PC-3 (cell line): ENCODE data around the gene STUB1. TPM values are rescaled to one million over a fixed set of nuclear protein-coding genes. Genes with fewer than 3 reads are reported as not detected.

Source experiments
- ATAC-seq: fragments of 200-7000 bp; cut with Tn5 transposase; 2 replicates; pipeline ENCODE4 v1.9.1; 2020; ENCODE audit warnings: mild to moderate bottlenecking, moderate library complexity
- BruUV-seq: library from RNA; stranded (reverse); fragments of 400-500 nt; replicated peaks from 2 replicates; lab custom pipeline; 2021; lab: Mats Ljungman, UMichigan
- CTCF ChIA-PET: fragments of 300-600 bp; sonication (Branson Sonifier 250); formaldehyde crosslinking; loops from one replicate; lab custom pipeline; 2022; ENCODE audit warnings: antibody characterized with exemption; lab: Charles Lee
- POLR2A ChIA-PET: fragments of 300-600 bp; sonication (Branson Sonifier 250); formaldehyde crosslinking; loops from one replicate; lab custom pipeline; 2022; ENCODE audit warnings: antibody characterized with exemption; ENCODE audit not compliant: unreplicated experiment; lab: Charles Lee
- DNase-seq: peaks from one replicate; pipeline ENCODE4 v3.0.0-alpha.2; 2015
- H2AFZ ChIP-seq: fragments of 300-600 bp; sonication (generic); 2 replicates; pipeline ENCODE4 v1.6.0; 2016; ENCODE audit warnings: antibody characterized with exemption, low read length
- H3F3A ChIP-seq: fragments of 300-600 bp; sonication (generic); one replicate; pipeline ENCODE4 v1.6.0; 2017; ENCODE audit warnings: antibody characterized with exemption, low read length, control low read depth, mild to moderate bottlenecking; ENCODE audit not compliant: unreplicated experiment
- H3K27ac ChIP-seq: fragments of 300-600 bp; sonication (generic); 2 replicates; pipeline ENCODE4 v1.5.1; 2016; ENCODE audit warnings: mild to moderate bottlenecking, low read length
- H3K27me3 ChIP-seq: fragments of 300-600 bp; sonication (generic); 2 replicates; pipeline ENCODE4 v1.6.1; 2016; ENCODE audit warnings: low read length, mixed read lengths
- H3K36me3 ChIP-seq: fragments of 300-600 bp; sonication (generic); 2 replicates; pipeline ENCODE4 v1.6.1; 2016; ENCODE audit warnings: low read depth, mixed run types, low read length, mixed read lengths
- H3K4me1 ChIP-seq: fragments of 300-600 bp; sonication (generic); 2 replicates; pipeline ENCODE4 v1.5.1; 2016; ENCODE audit warnings: low read length; ENCODE audit not compliant: insufficient read depth
- H3K4me2 ChIP-seq: fragments of 300-600 bp; sonication (generic); 2 replicates; pipeline ENCODE4 v1.6.0; 2016; ENCODE audit warnings: low read length
- H3K4me3 ChIP-seq: fragments of 300-600 bp; sonication (generic); 2 replicates; pipeline ENCODE4 v1.5.1; 2016; ENCODE audit warnings: mild to moderate bottlenecking, low read length, mixed read lengths
- H3K79me2 ChIP-seq: fragments of 300-600 bp; sonication (generic); 2 replicates; pipeline ENCODE4 v1.6.1; 2017; ENCODE audit warnings: low read length, mixed read lengths
- H3K9ac ChIP-seq: fragments of 300-600 bp; sonication (generic); 2 replicates; pipeline ENCODE4 v1.6.0; 2016; ENCODE audit warnings: mild to moderate bottlenecking, low read length
- H3K9me2 ChIP-seq: fragments of 300-600 bp; sonication (generic); replicated peaks from 2 replicates; pipeline ENCODE4 v1.6.1; 2016; ENCODE audit warnings: mixed run types, low read length, mixed read lengths
- H3K9me3 ChIP-seq: fragments of 300-600 bp; sonication (generic); 2 replicates; pipeline ENCODE4 v1.6.1; 2016; ENCODE audit warnings: low read length, mixed read lengths
- H4K20me1 ChIP-seq: fragments of 300-600 bp; sonication (generic); 2 replicates; pipeline ENCODE4 v1.6.1; 2016; ENCODE audit warnings: low read length, mixed read lengths
- EZH2 ChIP-seq: fragments of 300-600 bp; sonication (generic); IDR thresholded peaks from one replicate; pipeline ENCODE4 v1.6.1; 2017; ENCODE audit warnings: antibody characterized with exemption, mild to moderate bottlenecking, low read length; ENCODE audit not compliant: unreplicated experiment
- EZH2phosphoT487 ChIP-seq: fragments of 300-600 bp; sonication (generic); IDR thresholded peaks from 2 replicates; pipeline ENCODE4 v1.6.1; 2018; ENCODE audit warnings: mild to moderate bottlenecking, antibody characterized with exemption, low read length, borderline replicate concordance
- intact Hi-C: fragments of 100-400 bp; cut with micrococcal nuclease; formaldehyde crosslinking; loops from 2 replicates; pipeline ENCODE4 v1.9.0; 2023
- total RNA-seq: library from RNA; depleted of rRNA; stranded (reverse); fragments of >200 nt; gene quantifications from 2 replicates; pipeline ENCODE4 v1.2.3, GENCODE V29; 2014
- TF ChIP-seq, protein P1 (sequence below): fragments of 300-600 bp; sonication (generic); conservative IDR thresholded peaks from 2 replicates; pipeline ENCODE4 v1.5.1; 2017; ENCODE audit warnings: antibody characterized with exemption, low read depth, mild to moderate bottlenecking, low read length

Gene STUB1
- total RNA-seq, 1 experiment from 2014 or later = 152 TPM

DNA sequence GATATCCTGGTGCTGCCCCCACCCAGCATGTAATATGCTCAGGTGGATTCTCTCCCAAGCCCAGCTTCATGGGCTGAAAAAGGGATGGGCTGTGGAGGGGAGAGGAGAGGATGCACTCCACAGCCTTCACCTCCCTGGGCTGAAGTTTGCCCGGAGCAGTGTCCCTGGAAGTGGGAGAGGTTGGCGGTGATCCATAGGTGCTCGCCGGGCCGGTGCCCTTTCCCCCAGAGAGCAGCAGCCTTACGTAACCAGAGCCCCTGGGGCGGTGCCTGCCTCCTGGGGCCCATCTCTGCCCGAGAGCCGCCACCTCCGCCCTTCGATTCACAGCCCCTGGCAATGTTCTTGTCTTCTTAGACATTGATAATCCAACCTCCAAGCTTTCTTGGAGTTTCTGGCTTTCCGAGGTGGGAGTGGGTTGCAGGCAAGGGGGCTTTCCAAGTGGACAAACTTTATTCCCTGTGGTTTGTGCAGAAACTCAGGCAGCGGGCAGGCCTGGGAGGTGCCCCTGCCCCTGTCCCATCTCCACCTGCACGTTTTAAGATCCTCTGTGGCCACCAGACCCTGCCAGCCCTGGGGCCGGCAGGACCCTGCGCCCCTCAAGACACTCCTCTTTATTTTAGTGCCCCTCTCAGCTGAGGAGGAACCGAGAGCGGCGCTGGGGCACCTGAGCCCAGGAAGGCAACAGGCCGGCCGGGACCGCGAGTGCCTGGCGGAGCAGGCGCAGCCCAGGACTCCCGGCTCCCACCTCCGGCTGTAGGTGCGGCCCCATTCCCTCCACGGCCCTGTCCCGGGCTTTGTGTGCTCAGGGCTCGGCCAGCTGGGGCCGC is 34.1 kb upstream of the STUB1 start:
- ChIA-PET CTCF (no interaction called here), POLR2A (no interaction called here)
- Histone ChIP-seq H3K36me3 (no peaks in the 10 kb centered on the region), H3K27me3 (no peaks in the 10 kb centered on the region), H3K4me3 (peak overlapping the region; percentile 37; the same call in 1 of the 2 replicates), H3K79me2 (peaks cover 42% of the 10 kb centered on the region), H4K20me1 (no peaks in the 10 kb centered on the region), H3K9me2 (no peaks in the 10 kb centered on the region), H3F3A (no peaks in the 10 kb centered on the region), H3K27ac (peak overlapping the region; percentile 74), H3K4me1 (peaks cover 42% of the 10 kb centered on the region), H2AFZ (no peak overlapping the region), H3K9me3 (no peaks in the 10 kb centered on the region), H3K4me2 (peak overlapping the region; percentile 69), H3K9ac (no peak overlapping the region)
- peak; percentile 3; the same call in 1 of the 2 replicates for ATAC-seq
- intact Hi-C loops = no loop called here
- TF ChIP-seq EZH2phosphoT487 (no peak), EZH2 (no peak)
- TF ChIP-seq, protein P1, sequence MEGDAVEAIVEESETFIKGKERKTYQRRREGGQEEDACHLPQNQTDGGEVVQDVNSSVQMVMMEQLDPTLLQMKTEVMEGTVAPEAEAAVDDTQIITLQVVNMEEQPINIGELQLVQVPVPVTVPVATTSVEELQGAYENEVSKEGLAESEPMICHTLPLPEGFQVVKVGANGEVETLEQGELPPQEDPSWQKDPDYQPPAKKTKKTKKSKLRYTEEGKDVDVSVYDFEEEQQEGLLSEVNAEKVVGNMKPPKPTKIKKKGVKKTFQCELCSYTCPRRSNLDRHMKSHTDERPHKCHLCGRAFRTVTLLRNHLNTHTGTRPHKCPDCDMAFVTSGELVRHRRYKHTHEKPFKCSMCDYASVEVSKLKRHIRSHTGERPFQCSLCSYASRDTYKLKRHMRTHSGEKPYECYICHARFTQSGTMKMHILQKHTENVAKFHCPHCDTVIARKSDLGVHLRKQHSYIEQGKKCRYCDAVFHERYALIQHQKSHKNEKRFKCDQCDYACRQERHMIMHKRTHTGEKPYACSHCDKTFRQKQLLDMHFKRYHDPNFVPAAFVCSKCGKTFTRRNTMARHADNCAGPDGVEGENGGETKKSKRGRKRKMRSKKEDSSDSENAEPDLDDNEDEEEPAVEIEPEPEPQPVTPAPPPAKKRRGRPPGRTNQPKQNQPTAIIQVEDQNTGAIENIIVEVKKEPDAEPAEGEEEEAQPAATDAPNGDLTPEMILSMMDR = no peak
- DNase-seq = peak; percentile 52
- BruUV-seq = no TSS peak

DNA sequence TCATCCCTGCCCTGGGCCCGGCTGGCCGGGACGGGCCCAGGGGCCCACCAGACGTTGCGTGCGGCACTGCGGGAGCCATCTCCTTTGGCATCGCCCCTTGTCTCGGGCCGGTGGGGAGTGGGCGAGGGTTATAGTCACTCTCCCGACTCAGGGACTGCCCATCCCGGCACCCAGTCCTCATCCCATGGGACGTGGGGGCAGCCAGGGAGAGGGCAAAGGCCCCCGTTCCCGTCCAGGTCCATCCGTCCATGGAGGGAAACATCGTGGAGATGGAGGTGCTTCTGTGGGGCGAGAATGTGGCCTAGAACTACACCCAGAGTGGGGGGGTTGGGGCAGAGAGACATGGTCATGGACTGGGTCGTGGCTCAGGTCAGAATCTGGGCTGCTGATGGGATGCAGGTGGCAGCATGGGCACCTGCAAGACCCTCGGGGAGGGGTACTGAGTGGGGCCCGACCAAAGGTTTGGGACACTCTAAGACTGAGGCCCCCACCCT is 33.5 kb upstream of the STUB1 start:
- peaks cover 42% of the 10 kb centered on the region for H3K4me1 ChIP-seq
- H2AFZ ChIP-seq = no peak overlapping the region
- H3K27ac ChIP-seq = no peak overlapping the region
- no peaks in the 10 kb centered on the region for H3K27me3 ChIP-seq
- DNase-seq = no peak
- no peaks in the 10 kb centered on the region for H3K9me2 ChIP-seq
- intact Hi-C loops = no loop called here
- no peak for ATAC-seq
- H3K79me2 ChIP-seq = peaks cover 42% of the 10 kb centered on the region
- no peaks in the 10 kb centered on the region for H3K9me3 ChIP-seq
- no peak overlapping the region for H3K9ac ChIP-seq
- ChIA-PET POLR2A (no interaction called here), CTCF (no interaction called here)
- H3K36me3 ChIP-seq = no peaks in the 10 kb centered on the region
- no peaks in the 10 kb centered on the region for H4K20me1 ChIP-seq
- TF ChIP-seq EZH2 (no peak), EZH2phosphoT487 (no peak)
- TF ChIP-seq, protein P1 = no peak
- BruUV-seq = no TSS peak
- H3K4me2 ChIP-seq = no peak overlapping the region
- H3F3A ChIP-seq = no peaks in the 10 kb centered on the region
- H3K4me3 ChIP-seq = no peak overlapping the region
